SHP77 (cell line): ENCODE results near the gene BTNL9.
A peak's percentile ranks its signal among the peaks of the same experiment; 100 is the strongest.
"Not testable (repeated sequence)": the region's sequence is repeated elsewhere in the genome, so short reads cannot be mapped to it uniquely, and the experiment has no call there.

Experiments used
- DNase-seq, 2 experiments: peaks; one replicate each; lab custom pipeline; 2025; lab: John Stamatoyannopoulos, UW

Gene BTNL9

GRCh38 chr5:181061645-181062044 lies 21.6 kb downstream of the BTNL9 start:
- DNase-seq, result no peak

- no peak for DNase-seq
These were observed 22.6 kb downstream of the BTNL9 start for GRCh38 chr5:181062631-181063030.

- DNase-seq, result no peak
These were observed 23.4 kb downstream of the BTNL9 start for GRCh38 chr5:181063514-181063913.

GRCh38 chr5:181064987-181065386 lies 24.9 kb downstream of the BTNL9 start:
- no peak for DNase-seq

GRCh38 chr5:181069767-181070491 lies 29.9 kb downstream of the BTNL9 start:
- DNase-seq, result no peak

GRCh38 chr5:181070523-181070922 lies 30.5 kb downstream of the BTNL9 start:
- DNase-seq, result no peak

- no peak for DNase-seq
These were observed 31.2 kb downstream of the BTNL9 start for GRCh38 chr5:181071257-181071656.

GRCh38 chr5:181076920-181077319 lies 36.9 kb downstream of the BTNL9 start:
- DNase-seq, result no peak

GRCh38 chr5:181081989-181082388 lies 41.9 kb downstream of the BTNL9 start:
- DNase-seq, result no peak

- DNase-seq, result no peak
These were observed 44.6 kb downstream of the BTNL9 start for GRCh38 chr5:181084621-181085195.

GRCh38 chr5:181086026-181086883 lies 46.2 kb downstream of the BTNL9 start:
- no peak for DNase-seq

GRCh38 chr5:181086884-181087205 lies 46.8 kb downstream of the BTNL9 start:
- no peak for DNase-seq

- no peak for DNase-seq
These were observed 47.2 kb downstream of the BTNL9 start for GRCh38 chr5:181087309-181087708.

GRCh38 chr5:181088289-181088688 lies 48.2 kb downstream of the BTNL9 start:
- peak in 1 of 2 experiments; percentile 8 for DNase-seq

GRCh38 chr5:181092428-181092827 lies 52.4 kb downstream of the BTNL9 start:
- no peak for DNase-seq

- not testable (repeated sequence) for DNase-seq
These were observed 55.1 kb downstream of the BTNL9 start for GRCh38 chr5:181095162-181095561.

GRCh38 chr5:181096721-181097382 lies 56.8 kb downstream of the BTNL9 start:
- DNase-seq, result not testable (repeated sequence)

- not testable (repeated sequence) for DNase-seq
These were observed 57.3 kb downstream of the BTNL9 start for GRCh38 chr5:181097383-181097753.

GRCh38 chr5:181097759-181098491 lies 57.9 kb downstream of the BTNL9 start:
- not testable (repeated sequence) for DNase-seq

- no peak for DNase-seq
These were observed 58.9 kb downstream of the BTNL9 start for GRCh38 chr5:181098762-181099601.

- no peak for DNase-seq
These were observed 59.6 kb downstream of the BTNL9 start for GRCh38 chr5:181099602-181100086.
